ENCODE results near the gene DAPK1.

DNA sequence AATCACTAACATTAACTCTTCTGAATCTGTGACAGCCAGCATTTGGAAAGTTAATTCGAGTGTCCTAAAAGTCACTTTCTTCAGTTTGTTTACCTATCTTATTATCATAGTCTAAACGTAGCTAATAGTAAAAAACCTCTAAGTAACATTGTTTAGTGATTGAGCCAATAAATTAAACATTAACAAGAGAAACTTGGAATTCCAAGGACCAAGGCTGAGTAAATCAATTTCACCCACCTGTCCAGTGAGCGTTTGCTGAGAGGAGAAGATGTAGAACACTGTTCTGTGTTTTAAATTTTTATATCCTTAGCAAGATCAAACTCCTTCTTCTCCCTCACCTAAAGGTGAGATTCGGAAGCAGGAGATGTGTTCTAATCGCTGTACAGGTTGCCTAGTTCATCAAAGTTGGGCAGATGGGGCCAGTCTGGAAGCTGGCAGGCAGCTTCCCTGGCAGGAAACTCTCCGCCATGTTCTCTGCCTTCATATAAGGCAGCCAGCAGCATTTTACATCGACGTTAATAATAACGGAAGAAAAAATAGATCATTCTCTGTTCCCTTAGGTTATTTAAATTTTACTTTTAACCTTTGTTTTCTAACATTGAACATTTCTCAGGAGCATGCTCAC is 89.2 kb downstream of the DAPK1 start:
- TF ChIP-seq, protein P1, sequence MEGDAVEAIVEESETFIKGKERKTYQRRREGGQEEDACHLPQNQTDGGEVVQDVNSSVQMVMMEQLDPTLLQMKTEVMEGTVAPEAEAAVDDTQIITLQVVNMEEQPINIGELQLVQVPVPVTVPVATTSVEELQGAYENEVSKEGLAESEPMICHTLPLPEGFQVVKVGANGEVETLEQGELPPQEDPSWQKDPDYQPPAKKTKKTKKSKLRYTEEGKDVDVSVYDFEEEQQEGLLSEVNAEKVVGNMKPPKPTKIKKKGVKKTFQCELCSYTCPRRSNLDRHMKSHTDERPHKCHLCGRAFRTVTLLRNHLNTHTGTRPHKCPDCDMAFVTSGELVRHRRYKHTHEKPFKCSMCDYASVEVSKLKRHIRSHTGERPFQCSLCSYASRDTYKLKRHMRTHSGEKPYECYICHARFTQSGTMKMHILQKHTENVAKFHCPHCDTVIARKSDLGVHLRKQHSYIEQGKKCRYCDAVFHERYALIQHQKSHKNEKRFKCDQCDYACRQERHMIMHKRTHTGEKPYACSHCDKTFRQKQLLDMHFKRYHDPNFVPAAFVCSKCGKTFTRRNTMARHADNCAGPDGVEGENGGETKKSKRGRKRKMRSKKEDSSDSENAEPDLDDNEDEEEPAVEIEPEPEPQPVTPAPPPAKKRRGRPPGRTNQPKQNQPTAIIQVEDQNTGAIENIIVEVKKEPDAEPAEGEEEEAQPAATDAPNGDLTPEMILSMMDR (IDR thresholded peaks at IDR 0.05), result no peak
- TF ChIP-seq POLR2A (IDR thresholded peaks at IDR 0.05), result no peak
- TF ChIP-seq EP300 (IDR thresholded peaks at IDR 0.05; ENCODE audit: low read depth), result no peak

All from transverse colon (tissue), 3 donors.